IPS-20b (cell line): ENCODE data around the gene PRAC1.

Experiments used
- H3K27ac ChIP-seq: one replicate; pipeline ENCODE4 v1.5.1; 2013; ENCODE audit warnings: low read length
- H3K27me3 ChIP-seq: 2 replicates; pipeline ENCODE4 v1.6.1; 2013; ENCODE audit warnings: mild to moderate bottlenecking, low read length, inconsistent platforms; ENCODE audit not compliant: insufficient read depth
- H3K36me3 ChIP-seq: 2 replicates; pipeline ENCODE4 v1.6.1; 2013; ENCODE audit warnings: low read depth, mild to moderate bottlenecking, inconsistent platforms, low read length, moderate library complexity; ENCODE audit not compliant: insufficient read depth
- H3K4me1 ChIP-seq: 2 replicates; pipeline ENCODE4 v1.6.1; 2013; ENCODE audit warnings: mild to moderate bottlenecking, control low read depth, inconsistent platforms, low read length, moderate library complexity; ENCODE audit not compliant: insufficient read depth
- H3K4me3 ChIP-seq: 2 replicates; pipeline ENCODE4 v1.5.1; 2013; ENCODE audit warnings: mild to moderate bottlenecking, low read length, inconsistent platforms
- H3K9ac ChIP-seq: 2 replicates; pipeline ENCODE4 v1.6.1; 2013; ENCODE audit warnings: low read depth, mild to moderate bottlenecking, inconsistent platforms, low read length, moderate library complexity
- H3K9me3 ChIP-seq: 2 replicates; pipeline ENCODE4 v1.6.1; 2013; ENCODE audit warnings: mild to moderate bottlenecking, low read depth, low read length, inconsistent platforms; ENCODE audit not compliant: insufficient read depth

The PRAC1 gene

DNA sequence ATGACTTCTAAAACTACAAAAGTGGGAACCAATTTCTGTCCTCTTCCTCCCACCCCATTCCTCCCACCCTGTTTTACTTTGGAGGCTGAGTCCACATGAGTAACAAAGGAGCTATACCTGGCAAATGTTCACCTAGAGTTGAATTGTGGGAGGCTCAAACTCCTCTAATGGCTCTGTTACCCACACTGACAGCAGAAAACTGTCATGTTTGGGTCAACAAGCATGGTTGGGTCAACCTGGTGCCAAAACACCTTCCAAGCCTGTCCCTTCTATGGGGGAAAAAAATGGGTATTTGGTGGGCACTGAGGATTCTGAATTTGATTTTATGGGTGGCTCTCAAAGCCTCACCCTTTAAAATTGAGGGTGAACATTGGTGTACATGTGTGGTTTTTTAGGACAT is 18.2 kb upstream of the PRAC1 start:
- peaks cover 100% of the 10 kb centered on the region for H3K27me3 ChIP-seq
- H3K9me3 ChIP-seq = no peaks in the 10 kb centered on the region; the same call in 1 of the 2 replicates
- H3K9ac ChIP-seq = no peak overlapping the region
- H3K36me3 ChIP-seq = no peaks in the 10 kb centered on the region
- H3K4me1 ChIP-seq = no peaks in the 10 kb centered on the region
- H3K27ac ChIP-seq = no peak overlapping the region
- H3K4me3 ChIP-seq = no peak overlapping the region

- H3K27me3 ChIP-seq = peaks cover 100% of the 10 kb centered on the region
- no peak overlapping the region for H3K27ac ChIP-seq
- H3K9me3 ChIP-seq = peaks cover 4% of the 10 kb centered on the region; the same call in 1 of the 2 replicates
- H3K36me3 ChIP-seq = no peaks in the 10 kb centered on the region
- no peaks in the 10 kb centered on the region for H3K4me1 ChIP-seq
- H3K9ac ChIP-seq = no peak overlapping the region
- no peak overlapping the region for H3K4me3 ChIP-seq
These were observed 16.6 kb upstream of the PRAC1 start for GRCh38 chr17:48738803-48739526.

DNA sequence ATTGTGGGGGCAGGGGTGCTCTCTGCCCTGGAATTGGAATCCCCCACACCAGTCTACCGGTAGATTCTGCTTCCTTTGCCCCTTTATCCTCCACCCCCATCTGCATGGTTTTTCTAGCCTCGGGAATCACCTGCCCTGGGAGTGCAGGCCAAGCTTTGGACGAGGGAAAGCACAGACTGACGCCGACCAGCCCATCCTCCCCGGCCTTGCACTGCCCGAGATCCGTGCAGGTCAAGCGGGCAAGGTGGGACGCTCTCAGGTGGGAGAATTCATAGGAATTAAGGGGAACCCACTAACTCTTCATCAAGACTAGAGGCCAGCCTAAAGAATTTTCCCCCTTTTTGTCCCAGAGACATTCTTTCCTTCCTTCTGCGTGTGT is 16.1 kb upstream of the PRAC1 start:
- H3K4me1 ChIP-seq = no peaks in the 10 kb centered on the region
- H3K27me3 ChIP-seq = peaks cover 100% of the 10 kb centered on the region
- no peaks in the 10 kb centered on the region for H3K36me3 ChIP-seq
- no peak overlapping the region for H3K27ac ChIP-seq
- no peak overlapping the region for H3K4me3 ChIP-seq
- peaks cover 4% of the 10 kb centered on the region; the same call in 1 of the 2 replicates for H3K9me3 ChIP-seq
- H3K9ac ChIP-seq = no peak overlapping the region

DNA sequence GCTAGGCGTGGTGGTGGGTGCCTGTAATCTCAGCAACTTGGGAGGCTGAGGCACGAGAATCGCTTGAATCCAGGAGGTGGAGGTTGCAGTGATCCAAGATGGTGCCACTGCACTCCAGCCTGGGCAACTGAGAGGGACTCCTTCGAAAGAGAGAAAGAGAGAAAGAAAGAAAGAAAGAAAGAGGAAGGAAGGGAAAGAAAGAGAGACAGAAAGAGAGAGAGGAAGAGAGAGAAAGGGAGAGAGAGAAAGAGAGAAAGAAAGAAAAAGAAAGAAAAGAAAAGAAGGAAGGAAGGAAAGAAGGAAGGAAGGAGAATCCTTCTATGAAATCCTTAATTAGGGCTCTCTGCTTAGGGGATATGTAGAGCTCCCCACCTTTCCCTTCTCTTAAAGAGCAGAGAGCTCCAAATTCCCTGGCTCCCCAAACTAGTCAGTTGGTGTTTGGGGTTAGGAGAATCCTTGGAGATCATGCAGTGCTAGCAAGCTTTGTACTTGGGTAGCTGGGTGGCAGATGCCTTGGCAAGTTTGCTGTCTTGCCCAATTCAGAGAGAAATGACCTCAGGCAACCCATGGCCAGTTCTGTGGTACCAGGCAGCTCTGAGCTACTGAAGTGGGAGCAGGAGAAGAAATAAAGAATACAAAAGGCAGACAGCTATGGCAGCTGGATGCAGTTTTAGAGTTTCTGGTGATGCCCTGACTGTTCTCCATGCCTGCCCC is 15.2 kb upstream of the PRAC1 start:
- H3K4me3 ChIP-seq = no peak overlapping the region
- H3K9ac ChIP-seq = no peak overlapping the region
- no peaks in the 10 kb centered on the region for H3K36me3 ChIP-seq
- peaks cover 100% of the 10 kb centered on the region for H3K27me3 ChIP-seq
- H3K27ac ChIP-seq = no peak overlapping the region
- peaks cover 4% of the 10 kb centered on the region; the same call in 1 of the 2 replicates for H3K9me3 ChIP-seq
- peaks cover 4% of the 10 kb centered on the region; the same call in 1 of the 2 replicates for H3K4me1 ChIP-seq

- H3K27me3 ChIP-seq = peaks cover 100% of the 10 kb centered on the region
- no peak overlapping the region for H3K4me3 ChIP-seq
- peaks cover 4% of the 10 kb centered on the region; the same call in 1 of the 2 replicates for H3K4me1 ChIP-seq
- no peak overlapping the region for H3K27ac ChIP-seq
- no peaks in the 10 kb centered on the region for H3K36me3 ChIP-seq
- H3K9ac ChIP-seq = no peak overlapping the region
- peaks cover 4% of the 10 kb centered on the region; the same call in 1 of the 2 replicates for H3K9me3 ChIP-seq
These were observed 12.7 kb upstream of the PRAC1 start for GRCh38 chr17:48735062-48735351.

DNA sequence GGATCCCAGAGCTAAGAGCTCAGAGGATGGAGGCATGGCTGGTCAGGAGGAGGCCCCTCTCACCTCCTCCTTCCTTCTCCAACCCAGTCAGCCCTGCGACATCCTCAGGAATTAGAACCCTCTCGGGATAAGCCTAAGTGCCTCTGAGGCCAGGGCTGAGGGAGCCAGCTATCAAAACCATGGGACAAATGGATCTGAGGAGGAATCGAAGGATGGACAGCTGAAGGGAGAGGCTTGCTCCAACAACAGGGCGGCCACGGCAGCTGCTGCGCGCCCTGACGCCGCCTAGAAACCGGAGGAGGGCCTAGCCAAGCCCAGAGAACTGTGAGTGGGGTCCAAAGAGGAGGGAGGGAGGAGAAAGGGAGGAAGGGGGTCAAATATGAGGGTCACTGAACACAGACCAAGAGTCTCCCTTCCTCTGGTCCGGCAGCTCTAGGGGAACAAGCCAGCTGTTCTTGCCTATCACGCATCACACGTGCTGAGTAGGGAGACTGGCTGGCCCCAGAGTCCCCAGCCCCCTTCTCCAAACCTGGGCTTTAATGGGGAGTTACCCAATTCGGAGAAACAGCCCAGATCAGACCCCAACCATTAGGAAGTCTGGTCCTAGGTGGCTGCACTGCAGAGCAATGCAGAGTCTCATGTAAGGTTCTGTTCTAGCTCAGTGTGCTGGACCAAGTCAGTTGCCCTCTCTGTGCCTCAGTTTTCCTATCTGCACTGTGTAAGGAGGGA is 12.2 kb upstream of the PRAC1 start:
- Histone ChIP-seq H3K9me3 (peaks cover 5% of the 10 kb centered on the region; the same call in 1 of the 2 replicates), H3K27ac (no peak overlapping the region), H3K27me3 (peaks cover 100% of the 10 kb centered on the region), H3K36me3 (no peaks in the 10 kb centered on the region), H3K4me1 (peaks cover 4% of the 10 kb centered on the region; the same call in 1 of the 2 replicates), H3K4me3 (no peak overlapping the region), H3K9ac (no peak overlapping the region)

GRCh38 chr17:48733632-48734328 is 11.5 kb upstream of the PRAC1 start:
- no peak overlapping the region for H3K9ac ChIP-seq
- H3K4me3 ChIP-seq = no peak overlapping the region
- H3K36me3 ChIP-seq = no peaks in the 10 kb centered on the region
- H3K4me1 ChIP-seq = peaks cover 4% of the 10 kb centered on the region; the same call in 1 of the 2 replicates
- peaks cover 8% of the 10 kb centered on the region; the same call in 1 of the 2 replicates for H3K9me3 ChIP-seq
- H3K27me3 ChIP-seq = peaks cover 100% of the 10 kb centered on the region
- H3K27ac ChIP-seq = no peak overlapping the region

- H3K9ac ChIP-seq = no peak overlapping the region
- H3K4me1 ChIP-seq = peaks cover 4% of the 10 kb centered on the region; the same call in 1 of the 2 replicates
- no peak overlapping the region for H3K27ac ChIP-seq
- no peaks in the 10 kb centered on the region for H3K36me3 ChIP-seq
- H3K27me3 ChIP-seq = peaks cover 100% of the 10 kb centered on the region
- H3K9me3 ChIP-seq = peaks cover 8% of the 10 kb centered on the region; the same call in 1 of the 2 replicates
- no peak overlapping the region for H3K4me3 ChIP-seq
These were observed 10.6 kb upstream of the PRAC1 start for GRCh38 chr17:48732688-48733629.

GRCh38 chr17:48731355-48731754 is 9.0 kb upstream of the PRAC1 start:
- H3K27me3 ChIP-seq = peaks cover 100% of the 10 kb centered on the region
- H3K27ac ChIP-seq = no peak overlapping the region
- peaks cover 12% of the 10 kb centered on the region; the same call in 1 of the 2 replicates for H3K9me3 ChIP-seq
- H3K4me1 ChIP-seq = peaks cover 4% of the 10 kb centered on the region; the same call in 1 of the 2 replicates
- no peaks in the 10 kb centered on the region for H3K36me3 ChIP-seq
- H3K4me3 ChIP-seq = no peak overlapping the region
- no peak overlapping the region for H3K9ac ChIP-seq

- Histone ChIP-seq H3K9me3 (peaks cover 12% of the 10 kb centered on the region; the same call in 1 of the 2 replicates), H3K4me3 (no peak overlapping the region), H3K9ac (no peak overlapping the region), H3K27ac (no peak overlapping the region), H3K27me3 (peaks cover 100% of the 10 kb centered on the region), H3K4me1 (peaks cover 4% of the 10 kb centered on the region; the same call in 1 of the 2 replicates), H3K36me3 (no peaks in the 10 kb centered on the region)
These were observed 7.9 kb upstream of the PRAC1 start for GRCh38 chr17:48730240-48730550.
